GM12801 (cell line): ENCODE results near the gene SNAI3.

Source experiments
- TF ChIP-seq, protein P1 (sequence below): IDR thresholded peaks from one replicate; pipeline ENCODE4 v1.5.1; 2011; ENCODE audit warnings: control low read depth; ENCODE audit not compliant: insufficient read length; ENCODE audit errors: extremely low read depth

Gene SNAI3

DNA sequence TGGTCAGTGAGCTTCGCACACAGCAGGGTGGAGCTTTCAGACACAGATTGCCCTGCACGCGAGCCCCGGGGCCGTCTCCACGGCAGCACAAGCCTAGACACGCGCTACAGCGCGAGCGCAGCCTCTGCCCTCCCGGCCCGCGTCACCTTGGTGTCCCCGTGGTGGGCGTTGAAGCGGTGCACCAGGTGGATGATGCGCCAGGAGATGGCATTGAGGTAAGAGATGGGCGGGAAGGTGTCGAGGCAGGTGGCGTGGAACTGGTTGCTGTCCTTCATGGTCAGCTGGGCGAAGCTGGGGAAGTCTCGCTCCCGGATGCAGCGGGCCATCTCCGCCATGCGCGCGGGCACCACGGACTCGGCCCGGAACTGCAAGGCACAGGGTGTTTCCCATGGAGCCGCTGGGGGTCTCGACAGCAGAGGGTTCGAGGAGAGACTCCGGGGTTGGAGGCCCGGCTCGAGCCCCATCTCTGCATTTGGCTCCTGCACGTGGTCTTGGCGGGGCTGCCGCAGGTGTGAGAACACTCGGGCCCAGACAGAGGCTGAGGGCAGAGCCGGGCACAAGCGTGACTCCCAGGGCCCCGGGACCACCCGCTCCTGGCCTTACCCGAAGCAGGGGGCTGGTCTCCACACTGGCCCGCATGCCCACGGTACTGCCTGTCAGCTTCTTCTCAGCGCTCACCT is 31.1 kb downstream of the SNAI3 start:
- TF ChIP-seq, protein P1, sequence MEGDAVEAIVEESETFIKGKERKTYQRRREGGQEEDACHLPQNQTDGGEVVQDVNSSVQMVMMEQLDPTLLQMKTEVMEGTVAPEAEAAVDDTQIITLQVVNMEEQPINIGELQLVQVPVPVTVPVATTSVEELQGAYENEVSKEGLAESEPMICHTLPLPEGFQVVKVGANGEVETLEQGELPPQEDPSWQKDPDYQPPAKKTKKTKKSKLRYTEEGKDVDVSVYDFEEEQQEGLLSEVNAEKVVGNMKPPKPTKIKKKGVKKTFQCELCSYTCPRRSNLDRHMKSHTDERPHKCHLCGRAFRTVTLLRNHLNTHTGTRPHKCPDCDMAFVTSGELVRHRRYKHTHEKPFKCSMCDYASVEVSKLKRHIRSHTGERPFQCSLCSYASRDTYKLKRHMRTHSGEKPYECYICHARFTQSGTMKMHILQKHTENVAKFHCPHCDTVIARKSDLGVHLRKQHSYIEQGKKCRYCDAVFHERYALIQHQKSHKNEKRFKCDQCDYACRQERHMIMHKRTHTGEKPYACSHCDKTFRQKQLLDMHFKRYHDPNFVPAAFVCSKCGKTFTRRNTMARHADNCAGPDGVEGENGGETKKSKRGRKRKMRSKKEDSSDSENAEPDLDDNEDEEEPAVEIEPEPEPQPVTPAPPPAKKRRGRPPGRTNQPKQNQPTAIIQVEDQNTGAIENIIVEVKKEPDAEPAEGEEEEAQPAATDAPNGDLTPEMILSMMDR = no peak

DNA sequence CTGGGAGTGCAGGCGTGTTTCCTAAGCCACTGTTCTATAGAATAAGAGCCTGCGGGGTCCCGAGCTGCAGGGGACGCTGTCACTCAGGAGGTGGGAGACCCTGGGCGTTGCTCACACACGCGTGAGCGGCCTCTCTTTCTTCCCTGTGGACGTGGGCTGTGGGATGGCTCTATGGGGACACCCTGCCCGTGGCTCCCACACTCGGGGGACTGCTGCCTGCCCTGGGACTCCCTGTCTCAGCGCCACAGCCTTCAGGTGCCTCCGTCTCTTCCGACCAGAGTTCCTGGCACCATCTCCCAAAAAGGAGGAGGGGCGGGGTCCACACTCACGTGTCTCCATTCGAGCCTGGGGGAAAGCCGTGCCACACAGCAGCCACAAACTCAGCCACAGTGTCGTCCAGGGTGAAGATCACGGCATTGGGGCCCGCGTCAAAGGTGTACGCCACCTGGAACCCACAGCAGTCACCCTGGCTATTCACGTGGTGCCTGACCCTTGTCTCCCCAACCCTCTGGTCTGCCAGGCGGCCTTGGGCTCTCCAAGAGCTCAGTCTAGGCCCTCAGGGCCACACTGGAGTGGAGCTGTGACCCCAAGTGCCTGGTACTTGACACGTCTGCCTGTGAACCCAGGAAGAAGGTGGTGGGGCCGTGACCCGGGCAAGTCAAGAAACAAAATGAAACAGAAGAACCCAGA is 31.8 kb downstream of the SNAI3 start:
- TF ChIP-seq, protein P1 = no peak

DNA sequence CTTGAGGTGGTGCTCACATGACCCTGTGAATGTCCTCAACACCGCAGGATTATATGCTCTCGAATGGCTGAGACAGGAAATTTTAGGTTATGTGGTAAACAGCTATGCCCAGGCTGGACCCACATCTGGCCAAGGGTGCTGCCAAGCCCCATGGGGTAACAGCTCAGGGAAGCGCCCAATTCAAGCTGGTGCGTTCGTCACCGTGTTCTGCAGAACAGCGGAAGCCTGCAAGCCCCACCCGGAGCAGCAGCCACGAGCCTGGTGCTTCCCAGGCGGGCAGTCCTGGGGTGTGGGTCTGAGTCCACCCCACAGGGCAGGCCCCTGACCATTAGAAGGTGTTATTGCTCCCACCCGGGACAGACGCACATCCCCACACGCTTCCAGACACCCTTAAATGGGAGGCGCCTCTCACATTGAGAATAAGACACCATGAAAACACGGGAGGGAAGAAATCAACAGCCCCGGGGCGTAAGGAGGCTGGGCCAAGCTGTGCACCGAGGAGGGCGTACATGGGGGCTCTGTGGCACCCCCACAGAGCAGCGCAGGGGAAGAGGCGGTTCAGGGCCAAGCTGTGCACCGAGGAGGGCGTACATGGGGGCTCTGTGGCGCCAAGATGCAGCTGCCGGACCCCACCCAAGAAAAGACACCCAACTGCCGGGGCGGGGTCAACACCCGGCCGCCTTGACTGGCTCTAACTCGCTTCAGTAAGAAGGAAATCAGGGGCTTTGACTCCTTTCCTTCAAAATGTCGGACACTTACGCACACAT is 32.5 kb downstream of the SNAI3 start:
- TF ChIP-seq, protein P1 = no peak

DNA sequence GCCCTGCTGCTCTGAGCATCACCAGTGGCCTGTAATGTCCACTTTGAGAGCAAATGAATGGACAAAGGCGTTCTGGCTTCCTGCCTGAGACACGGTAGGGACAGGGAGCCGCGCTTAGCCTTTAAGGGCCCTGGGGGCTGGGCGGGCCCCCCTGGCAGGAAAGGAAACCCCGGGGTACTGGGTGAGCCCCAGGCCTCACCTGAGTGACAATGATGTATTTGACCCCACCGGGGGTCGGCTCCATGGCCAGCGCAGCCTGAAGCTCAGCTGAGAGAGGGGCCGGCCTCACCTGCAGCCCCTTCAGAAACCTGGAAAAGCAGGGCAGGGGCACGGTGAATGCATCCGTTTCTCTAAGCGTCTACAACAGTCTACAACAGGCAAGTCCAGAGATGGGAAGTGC is 33.2 kb downstream of the SNAI3 start:
- TF ChIP-seq, protein P1 = no peak

DNA sequence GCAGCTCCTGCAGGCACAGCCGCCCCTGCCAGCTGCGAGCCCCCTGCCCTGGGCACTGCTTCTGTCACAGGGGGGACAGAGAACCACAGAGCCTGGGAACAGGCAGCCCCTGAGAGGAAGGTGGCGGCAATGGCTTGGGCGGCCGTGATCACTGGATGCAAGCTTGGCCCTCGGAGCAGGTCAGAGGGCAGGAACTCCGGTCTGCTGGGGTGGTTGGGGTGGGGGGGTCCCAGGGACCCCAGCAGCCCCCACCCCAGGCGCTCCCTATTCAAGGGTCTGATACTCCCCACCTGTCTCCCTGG is 33.6 kb downstream of the SNAI3 start:
- TF ChIP-seq, protein P1 = no peak

DNA sequence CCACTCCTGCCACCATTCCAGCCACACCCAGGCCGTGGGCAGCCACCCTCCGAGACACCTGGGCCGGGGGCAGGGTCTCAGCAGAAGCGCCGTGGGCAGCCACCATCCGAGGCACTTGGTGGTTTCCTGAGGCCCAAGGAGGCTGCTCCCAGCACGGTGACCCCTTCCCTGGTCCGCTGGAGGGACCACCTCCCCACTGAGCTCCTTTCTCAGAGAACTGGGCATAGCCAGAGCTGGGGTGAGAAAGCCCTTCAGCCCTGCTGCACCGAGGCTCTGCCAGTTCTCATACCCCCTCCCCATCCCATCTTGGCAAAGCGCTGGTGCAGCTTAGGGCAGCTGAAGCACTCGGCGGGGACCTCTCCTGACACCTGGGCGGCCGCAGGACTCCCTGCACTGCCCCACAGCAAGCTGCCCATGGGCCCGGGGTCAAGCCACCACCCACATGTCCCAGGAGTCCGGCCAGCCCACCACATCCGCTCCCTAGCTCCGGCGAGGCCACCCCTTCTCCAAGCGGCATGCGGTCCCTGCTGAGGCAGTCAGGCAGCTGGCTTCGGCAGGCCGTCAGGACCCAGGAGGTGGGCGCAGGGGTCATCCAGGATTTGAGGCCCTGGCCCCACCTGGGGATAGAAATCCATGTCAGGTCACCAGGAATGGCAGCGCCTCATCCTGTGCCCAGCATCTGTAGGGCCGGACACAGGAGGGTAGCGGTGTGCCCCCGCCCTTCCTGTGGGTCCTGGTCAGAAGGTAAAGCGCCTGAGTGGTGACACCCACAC is 34.1 kb downstream of the SNAI3 start:
- TF ChIP-seq, protein P1 = no peak

DNA sequence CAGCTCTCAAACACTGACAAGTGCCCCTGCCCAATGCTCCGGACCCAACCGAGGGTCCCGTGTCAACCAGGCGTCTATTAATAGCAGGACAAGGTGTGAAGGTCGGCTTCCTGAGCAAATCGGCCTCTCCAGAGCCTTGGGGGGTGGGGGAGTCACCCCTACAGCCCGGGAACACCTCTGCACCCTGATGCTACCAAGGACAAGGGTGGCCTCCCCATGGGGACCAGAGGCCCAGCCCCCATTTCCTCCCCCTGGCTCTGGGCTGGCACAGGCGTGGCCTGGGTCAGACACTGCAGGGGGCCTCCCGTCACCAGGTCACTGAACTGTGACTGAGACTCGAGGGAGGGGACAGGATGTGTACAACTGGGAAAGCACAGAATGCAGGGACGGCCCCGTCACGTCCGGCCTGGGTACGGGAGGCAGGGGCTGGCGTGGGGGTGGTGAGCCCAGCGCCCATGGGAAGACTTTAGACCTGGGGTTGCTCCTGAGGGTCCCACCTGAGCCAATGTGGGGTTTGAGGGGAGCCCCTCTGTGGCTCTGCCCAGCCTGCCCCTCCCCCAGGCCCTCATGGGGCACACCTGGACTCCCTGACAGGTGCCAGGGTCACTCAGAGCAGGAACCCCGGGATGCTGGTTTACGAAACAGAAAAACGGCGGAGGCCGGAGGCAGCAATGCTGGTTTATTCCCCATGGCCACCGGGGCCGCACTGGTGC is 34.9 kb downstream of the SNAI3 start:
- TF ChIP-seq, protein P1 = no peak
